NCI-H1048 (cell line): ENCODE measurements around the gene HDAC1.
A peak's percentile ranks its signal among the peaks of the same experiment; 100 is the strongest.
"Not testable (repeated sequence)": the region's sequence is repeated elsewhere in the genome, so short reads cannot be mapped to it uniquely, and the experiment has no call there.

Experiments
- DNase-seq: peaks from one replicate; lab custom pipeline; 2025; lab: John Stamatoyannopoulos, UW

The HDAC1 gene

DNA sequence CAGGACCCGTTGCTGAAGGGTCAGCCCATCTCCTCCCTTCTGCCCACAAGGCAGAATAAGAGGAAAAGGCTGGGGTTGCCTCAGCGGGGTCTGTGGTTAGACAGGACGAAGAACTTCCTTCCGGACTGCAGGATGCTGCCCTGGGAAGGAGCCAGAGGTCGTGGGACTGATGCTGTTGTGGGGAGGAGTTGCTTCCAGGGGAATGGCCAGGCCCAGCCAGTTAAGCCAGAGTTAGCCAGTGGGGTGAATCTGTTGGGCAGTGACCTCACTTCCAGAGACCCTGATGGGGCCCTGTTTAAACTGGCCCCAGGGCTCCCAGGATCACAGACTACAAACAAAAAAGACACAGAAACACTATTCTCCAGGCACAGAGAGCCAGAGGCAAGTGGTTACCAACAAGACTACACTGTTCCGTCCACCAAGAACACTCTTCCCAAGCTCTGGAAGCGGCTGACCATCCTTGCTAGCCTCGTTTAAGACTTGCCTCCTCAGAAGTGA lies 57.4 kb downstream of the HDAC1 start:
- no peak for DNase-seq

- peak; percentile 76 for DNase-seq
Measured at GRCh38 chr1:32350785-32351398, 59.0 kb downstream of the HDAC1 start.

GRCh38 chr1:32351399-32352238 lies 59.7 kb downstream of the HDAC1 start:
- DNase-seq, result peak; percentile 85

DNA sequence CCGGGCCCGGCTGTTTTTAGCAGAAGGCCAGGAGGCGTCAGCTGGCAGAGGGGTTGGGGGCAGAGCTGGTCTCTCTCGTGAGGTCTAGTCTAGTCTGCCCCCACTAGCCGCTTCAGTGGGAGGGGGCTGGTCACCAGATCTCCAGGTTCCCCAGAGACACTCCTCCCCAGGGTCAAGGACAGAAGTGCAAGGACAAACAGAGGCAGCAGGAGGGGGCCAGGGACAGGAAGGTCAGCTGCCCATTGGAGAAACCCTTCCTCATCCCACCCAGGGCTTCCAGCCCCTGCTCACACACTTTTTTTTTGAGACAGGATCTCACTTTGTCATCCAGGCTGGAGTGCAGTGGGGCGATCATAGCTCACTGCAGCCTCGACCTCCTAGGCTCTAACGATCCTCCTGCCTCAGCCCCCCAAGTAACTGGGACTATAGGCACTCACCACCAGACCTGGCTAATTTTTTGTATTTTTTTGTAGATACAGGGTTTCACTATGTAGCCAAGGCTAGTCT lies 60.4 kb downstream of the HDAC1 start:
- DNase-seq, result no peak

DNA sequence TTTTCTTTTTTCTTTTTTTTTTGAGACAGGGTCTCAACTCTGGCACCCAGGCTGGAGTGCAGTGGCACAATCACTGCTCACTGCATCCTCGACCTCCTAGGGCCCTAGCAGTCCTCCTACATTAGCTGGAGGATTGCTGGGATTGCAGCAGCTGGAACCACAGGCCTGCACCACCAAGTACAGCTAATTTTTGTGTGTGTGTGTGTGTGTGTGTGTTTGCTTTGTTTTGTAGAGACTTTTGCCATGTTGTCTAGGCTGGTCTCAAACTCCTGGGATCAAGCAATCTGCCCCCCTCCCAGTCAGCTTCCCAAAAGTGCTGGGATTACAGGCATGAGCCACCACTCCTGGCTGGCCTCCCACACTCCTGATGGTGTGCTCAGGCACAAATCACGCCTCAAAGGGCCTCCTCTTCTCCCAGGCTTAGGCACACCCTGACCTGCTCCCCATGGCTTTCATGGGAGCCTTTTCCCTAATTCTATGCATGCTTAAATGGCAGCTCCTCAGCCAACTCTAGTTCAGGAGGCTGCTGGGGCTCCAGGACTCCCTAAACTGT lies 61.0 kb downstream of the HDAC1 start:
- DNase-seq, result no peak

- no peak for DNase-seq
Measured at GRCh38 chr1:32353431-32353830, 61.5 kb downstream of the HDAC1 start.

DNA sequence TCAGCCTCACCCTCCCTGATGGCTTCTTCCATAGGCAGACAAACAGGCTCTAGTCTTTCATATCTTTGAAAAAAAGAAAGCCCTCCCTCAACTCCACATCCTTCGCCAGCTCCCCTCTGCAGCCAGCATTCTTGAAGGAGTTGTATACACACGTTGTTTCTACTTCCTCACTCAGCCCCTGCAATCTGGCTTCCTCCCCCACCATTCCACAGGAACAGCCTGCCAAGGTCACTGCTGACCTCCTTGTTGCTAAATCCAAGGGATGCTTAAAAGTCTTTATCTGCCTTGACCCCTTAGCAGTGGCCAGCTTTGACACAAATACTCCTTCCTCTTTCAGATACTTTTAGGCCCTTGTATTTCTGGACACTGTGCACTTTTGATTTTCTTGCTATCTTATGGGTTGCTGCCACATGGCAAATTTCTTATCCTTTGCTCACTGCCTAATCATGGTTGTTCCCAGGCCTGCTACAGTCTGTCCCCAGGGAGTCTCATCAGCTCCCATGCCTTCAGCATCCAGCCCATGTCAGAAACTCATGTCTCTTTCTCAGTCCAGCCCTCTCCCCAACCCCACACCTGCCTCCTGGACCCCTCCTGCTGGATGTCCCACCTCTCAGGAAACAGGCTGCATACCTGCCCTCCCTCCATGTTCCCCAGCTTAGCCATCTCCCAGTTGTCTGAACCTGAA lies 62.1 kb downstream of the HDAC1 start:
- DNase-seq, result no peak

DNA sequence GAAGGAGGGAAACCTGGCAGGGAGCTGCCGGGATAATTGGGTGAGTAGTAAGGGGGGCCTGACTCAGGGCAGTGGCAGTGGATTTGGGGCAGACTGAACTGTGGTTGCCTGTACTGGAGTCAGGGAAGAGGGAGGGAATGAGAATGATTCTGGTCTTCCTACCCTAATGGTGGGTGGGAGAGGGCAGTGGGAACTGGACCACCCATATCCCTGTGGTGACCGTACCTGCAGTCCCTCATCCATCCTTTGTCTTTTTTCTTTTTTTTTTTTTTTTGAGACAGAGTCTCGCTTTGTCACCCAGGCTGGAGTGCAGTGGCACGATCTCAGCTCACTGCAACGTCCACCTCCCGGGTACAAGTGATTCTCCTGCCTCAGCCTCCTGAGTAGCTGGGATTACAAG lies 63.9 kb downstream of the HDAC1 start:
- DNase-seq, result not testable (repeated sequence)

DNA sequence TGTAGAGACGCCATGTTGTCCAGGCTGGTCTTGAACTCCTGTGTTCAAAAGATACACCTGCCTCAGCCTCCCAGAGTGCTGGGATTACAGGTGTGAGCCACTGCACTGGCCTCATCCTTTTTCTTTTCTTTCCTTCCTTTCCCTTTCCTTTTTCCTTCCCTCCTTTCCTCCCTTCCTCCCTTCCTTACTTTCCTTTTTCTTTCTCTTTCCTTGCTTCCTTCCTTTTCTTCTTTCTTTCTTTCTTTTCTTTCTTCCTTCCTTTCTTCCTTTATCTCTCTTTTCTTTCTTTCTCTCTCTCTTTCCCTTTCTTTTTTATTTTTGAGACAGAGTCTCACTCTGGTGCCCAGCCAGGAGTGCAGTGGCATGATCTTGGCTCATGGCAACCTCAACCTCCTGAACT lies 64.6 kb downstream of the HDAC1 start:
- no peak for DNase-seq

GRCh38 chr1:32357614-32358013 lies 65.7 kb downstream of the HDAC1 start:
- no peak for DNase-seq

GRCh38 chr1:32358435-32358834 lies 66.6 kb downstream of the HDAC1 start:
- DNase-seq, result no peak

- DNase-seq, result no peak
Measured at GRCh38 chr1:32361308-32361673, 69.4 kb downstream of the HDAC1 start.

GRCh38 chr1:32361674-32362473 lies 70.0 kb downstream of the HDAC1 start:
- DNase-seq, result no peak

- DNase-seq, result no peak
Measured at GRCh38 chr1:32362474-32363313, 70.8 kb downstream of the HDAC1 start, which contains the start of the genes FAM229A and TSSK3. FAM229A (minus strand) TSS chr1:32362485; CDS start chr1:32362091, 394 bp downstream. TSSK3 (plus strand) TSS chr1:32362539; CDS start chr1:32362702, 163 bp downstream.

DNA sequence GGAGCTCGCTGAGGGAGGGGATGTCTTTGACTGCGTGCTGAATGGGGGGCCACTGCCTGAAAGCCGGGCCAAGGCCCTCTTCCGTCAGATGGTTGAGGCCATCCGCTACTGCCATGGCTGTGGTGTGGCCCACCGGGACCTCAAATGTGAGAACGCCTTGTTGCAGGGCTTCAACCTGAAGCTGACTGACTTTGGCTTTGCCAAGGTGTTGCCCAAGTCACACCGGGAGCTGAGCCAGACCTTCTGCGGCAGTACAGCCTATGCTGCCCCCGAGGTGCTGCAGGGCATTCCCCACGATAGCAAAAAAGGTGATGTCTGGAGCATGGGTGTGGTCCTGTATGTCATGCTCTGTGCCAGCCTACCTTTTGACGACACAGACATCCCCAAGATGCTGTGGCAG lies 71.8 kb downstream of the HDAC1 start:
- DNase-seq, result no peak

DNA sequence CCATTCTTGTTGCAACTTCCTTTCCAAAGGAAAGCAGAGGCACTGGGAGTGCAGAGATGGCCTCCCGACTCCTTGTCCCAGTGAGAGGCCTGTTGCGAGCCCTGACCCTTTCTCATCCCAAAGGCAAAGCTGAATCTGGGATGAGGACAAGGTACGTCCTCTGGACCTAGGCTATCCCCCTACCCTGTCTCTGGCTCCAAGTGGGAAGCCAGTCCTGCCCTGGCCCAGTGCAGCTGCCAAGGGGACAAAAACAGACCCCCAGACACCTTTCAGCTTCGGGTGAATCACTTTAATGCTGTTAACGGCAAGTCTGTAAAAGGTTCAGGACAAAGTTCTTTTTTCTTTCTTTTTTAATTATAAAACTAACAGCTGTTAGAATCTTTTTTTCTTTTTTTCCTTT lies 73.0 kb downstream of the HDAC1 start:
- DNase-seq, result no peak

GRCh38 chr1:32365445-32365844 lies 73.6 kb downstream of the HDAC1 start:
- no peak for DNase-seq

- DNase-seq, result no peak
Measured at GRCh38 chr1:32367912-32368635, 76.2 kb downstream of the HDAC1 start.

DNA sequence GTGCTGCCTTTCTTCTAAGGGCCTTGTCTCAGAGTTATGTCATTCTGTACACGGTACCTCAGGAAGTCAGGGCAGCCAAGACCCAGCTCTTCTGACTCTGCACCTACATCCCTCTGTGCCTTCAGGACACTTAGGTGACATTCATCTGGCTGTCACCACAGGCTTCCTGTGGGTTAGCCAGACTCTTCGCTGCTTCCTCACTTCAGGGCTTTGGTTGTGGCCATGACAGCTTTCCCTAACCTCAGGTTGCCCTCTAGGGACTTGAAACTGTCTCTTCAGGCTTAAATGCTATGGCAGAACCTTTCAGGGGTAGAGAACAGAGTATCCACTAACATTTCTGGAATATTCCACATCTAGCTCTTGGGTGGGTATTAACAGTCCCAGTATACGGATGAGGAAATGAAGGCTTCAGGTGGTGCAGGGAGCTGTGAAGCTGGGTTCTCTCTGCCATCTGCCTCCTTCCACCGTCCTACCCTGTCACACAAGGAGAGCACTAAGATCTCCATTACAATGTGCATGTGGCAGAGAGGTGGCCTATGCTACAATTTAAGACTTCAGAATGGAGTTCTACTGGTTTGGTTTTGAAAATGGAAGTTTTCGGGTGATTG lies 80.4 kb downstream of the HDAC1 start:
- DNase-seq, result no peak
